SU-DHL-6 (cell line): ENCODE results near the gene CSTF3.

Source experiments
- CTCF ChIP-seq: fragments of 200-600 bp; sonication (generic); IDR thresholded peaks from one replicate; pipeline ENCODE4 v1.5.1; 2017; ENCODE audit warnings: antibody characterized with exemption, mild to moderate bottlenecking, low read length, moderate library complexity; ENCODE audit not compliant: insufficient read depth, poor library complexity, severe bottlenecking
- EZH2phosphoT487 ChIP-seq: fragments of 200-600 bp; sonication (generic), shearing (Covaris generic); conservative IDR thresholded peaks from 2 replicates; pipeline ENCODE4 v1.6.1; 2018; ENCODE audit warnings: mild to moderate bottlenecking, antibody characterized with exemption, low read length, moderate library complexity, mixed read lengths

- TF ChIP-seq CTCF (no peak), EZH2phosphoT487 (no peak)
Measured at GRCh38 chr11:33135768-33136443, 25.4 kb downstream of the CSTF3 start.
